ENCODE measurements around the gene ERO1A.

ERO1A gene

DNA sequence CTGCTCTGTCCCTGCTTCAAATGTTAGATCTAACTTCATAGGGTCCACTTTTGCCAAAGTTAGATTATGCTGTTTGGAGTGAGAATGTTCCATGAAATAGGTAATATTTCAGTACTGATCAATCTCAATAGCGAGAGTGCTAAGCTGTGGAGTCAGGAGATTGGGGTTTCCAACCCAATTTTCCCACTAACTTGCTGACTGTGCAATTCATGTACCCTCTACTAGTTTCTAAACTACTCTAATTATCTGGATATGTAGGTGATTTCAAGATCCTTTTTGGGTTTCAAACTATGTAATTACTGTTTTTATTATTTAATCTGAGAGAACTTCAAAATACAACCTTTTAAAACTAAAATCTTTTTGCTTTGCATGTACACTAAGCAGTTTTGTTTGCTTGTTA lies 96.8 kb downstream of the ERO1A start:
- no peaks in the 10 kb centered on the region for H4K20me1 ChIP-seq (ENCODE audit: control insufficient read depth, insufficient read depth, low read depth, low read length)
- H3K4me3 ChIP-seq (ENCODE audit: low read length): no peak overlapping the region
- H3K27me3 ChIP-seq (ENCODE audit: control insufficient read depth, low read length): no peaks in the 10 kb centered on the region
- no peak overlapping the region for H3K27ac ChIP-seq (ENCODE audit: low read depth, low read length)
- no peaks in the 10 kb centered on the region for H3K79me2 ChIP-seq (ENCODE audit: control insufficient read depth, low read length)
- no peaks in the 10 kb centered on the region for H3K36me3 ChIP-seq (ENCODE audit: control insufficient read depth, low read length)
- H3K9me2 ChIP-seq (replicated peaks; ENCODE audit: control insufficient read depth, low read length): no peaks in the 10 kb centered on the region
- H3F3A ChIP-seq (ENCODE audit: control insufficient read depth, insufficient read depth): no peaks in the 10 kb centered on the region
- no peak overlapping the region for H3K4me2 ChIP-seq (ENCODE audit: low read length)
- TF ChIP-seq, protein P1, sequence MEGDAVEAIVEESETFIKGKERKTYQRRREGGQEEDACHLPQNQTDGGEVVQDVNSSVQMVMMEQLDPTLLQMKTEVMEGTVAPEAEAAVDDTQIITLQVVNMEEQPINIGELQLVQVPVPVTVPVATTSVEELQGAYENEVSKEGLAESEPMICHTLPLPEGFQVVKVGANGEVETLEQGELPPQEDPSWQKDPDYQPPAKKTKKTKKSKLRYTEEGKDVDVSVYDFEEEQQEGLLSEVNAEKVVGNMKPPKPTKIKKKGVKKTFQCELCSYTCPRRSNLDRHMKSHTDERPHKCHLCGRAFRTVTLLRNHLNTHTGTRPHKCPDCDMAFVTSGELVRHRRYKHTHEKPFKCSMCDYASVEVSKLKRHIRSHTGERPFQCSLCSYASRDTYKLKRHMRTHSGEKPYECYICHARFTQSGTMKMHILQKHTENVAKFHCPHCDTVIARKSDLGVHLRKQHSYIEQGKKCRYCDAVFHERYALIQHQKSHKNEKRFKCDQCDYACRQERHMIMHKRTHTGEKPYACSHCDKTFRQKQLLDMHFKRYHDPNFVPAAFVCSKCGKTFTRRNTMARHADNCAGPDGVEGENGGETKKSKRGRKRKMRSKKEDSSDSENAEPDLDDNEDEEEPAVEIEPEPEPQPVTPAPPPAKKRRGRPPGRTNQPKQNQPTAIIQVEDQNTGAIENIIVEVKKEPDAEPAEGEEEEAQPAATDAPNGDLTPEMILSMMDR (IDR thresholded peaks at IDR 0.05; ENCODE audit: low read depth, low read length, poor library complexity, severe bottlenecking): no peak
- TF ChIP-seq EZH2phosphoT487 (IDR thresholded peaks at IDR 0.05; ENCODE audit: borderline replicate concordance, low read length): no peak
- no peaks in the 10 kb centered on the region for H3K9me3 ChIP-seq (ENCODE audit: control insufficient read depth, insufficient read depth, low read length)
- H3K4me1 ChIP-seq (ENCODE audit: control insufficient read depth, low read length): no peaks in the 10 kb centered on the region

DNA sequence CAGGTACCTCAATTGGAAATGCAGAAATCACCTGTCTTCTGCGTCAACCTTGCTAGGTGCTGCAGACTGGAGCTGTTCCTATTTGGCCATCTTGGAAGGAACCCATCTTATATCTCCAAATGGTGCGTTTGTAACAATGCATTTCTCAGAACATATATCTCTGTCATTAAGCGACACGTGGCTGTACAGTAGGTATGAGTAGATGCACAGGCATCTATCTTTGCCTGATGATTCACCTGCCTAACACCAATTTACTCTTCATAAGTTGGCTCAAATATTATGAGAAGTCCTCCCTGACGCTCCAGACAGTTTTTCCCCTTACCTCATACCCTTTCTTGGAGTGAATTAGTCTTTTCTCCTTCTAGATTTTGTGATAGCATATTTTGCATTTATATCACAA lies 98.5 kb downstream of the ERO1A start:
- H3K27me3 ChIP-seq (ENCODE audit: control insufficient read depth, low read length): no peaks in the 10 kb centered on the region
- no peak overlapping the region for H3K27ac ChIP-seq (ENCODE audit: low read depth, low read length)
- no peaks in the 10 kb centered on the region for H3K36me3 ChIP-seq (ENCODE audit: control insufficient read depth, low read length)
- H4K20me1 ChIP-seq (ENCODE audit: control insufficient read depth, insufficient read depth, low read depth, low read length): no peaks in the 10 kb centered on the region
- H3K4me2 ChIP-seq (ENCODE audit: low read length): no peak overlapping the region
- no peaks in the 10 kb centered on the region for H3K4me1 ChIP-seq (ENCODE audit: control insufficient read depth, low read length)
- no peaks in the 10 kb centered on the region for H3K79me2 ChIP-seq (ENCODE audit: control insufficient read depth, low read length)
- no peaks in the 10 kb centered on the region for H3F3A ChIP-seq (ENCODE audit: control insufficient read depth, insufficient read depth)
- H3K9me3 ChIP-seq (ENCODE audit: control insufficient read depth, insufficient read depth, low read length): no peaks in the 10 kb centered on the region
- H3K4me3 ChIP-seq (ENCODE audit: low read length): no peak overlapping the region
- H3K9me2 ChIP-seq (replicated peaks; ENCODE audit: control insufficient read depth, low read length): no peaks in the 10 kb centered on the region
- TF ChIP-seq EZH2phosphoT487 (IDR thresholded peaks at IDR 0.05; ENCODE audit: borderline replicate concordance, low read length): no peak
- TF ChIP-seq, protein P1 (IDR thresholded peaks at IDR 0.05; ENCODE audit: low read depth, low read length, poor library complexity, severe bottlenecking): no peak

DNA sequence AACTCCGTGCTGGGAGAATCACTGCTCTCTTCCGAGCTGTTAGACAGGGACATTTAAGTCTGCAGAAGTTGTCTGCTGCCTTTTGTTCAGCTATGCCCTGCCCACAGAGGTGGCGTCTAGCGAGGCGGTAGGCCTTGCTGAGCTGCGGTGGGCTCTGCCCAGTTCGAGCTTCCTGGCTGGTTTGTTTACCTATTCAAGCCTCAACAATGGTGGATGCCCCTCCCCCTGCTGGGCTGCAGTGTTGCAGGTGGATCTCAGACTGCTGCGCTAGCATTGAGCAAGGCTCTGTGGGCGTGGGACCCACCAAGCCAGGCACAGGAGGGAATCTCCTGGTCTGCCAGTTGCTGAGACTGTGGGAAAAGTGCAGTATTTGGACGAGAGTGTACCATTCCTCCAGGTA lies 99.0 kb downstream of the ERO1A start:
- no peaks in the 10 kb centered on the region for H4K20me1 ChIP-seq (ENCODE audit: control insufficient read depth, insufficient read depth, low read depth, low read length)
- no peaks in the 10 kb centered on the region for H3K79me2 ChIP-seq (ENCODE audit: control insufficient read depth, low read length)
- H3K9me2 ChIP-seq (replicated peaks; ENCODE audit: control insufficient read depth, low read length): no peaks in the 10 kb centered on the region
- no peaks in the 10 kb centered on the region for H3K27me3 ChIP-seq (ENCODE audit: control insufficient read depth, low read length)
- no peak overlapping the region for H3K4me3 ChIP-seq (ENCODE audit: low read length)
- H3K36me3 ChIP-seq (ENCODE audit: control insufficient read depth, low read length): no peaks in the 10 kb centered on the region
- TF ChIP-seq, protein P1 (IDR thresholded peaks at IDR 0.05; ENCODE audit: low read depth, low read length, poor library complexity, severe bottlenecking): no peak
- no peak for TF ChIP-seq EZH2phosphoT487 (IDR thresholded peaks at IDR 0.05; ENCODE audit: borderline replicate concordance, low read length)
- H3K27ac ChIP-seq (ENCODE audit: low read depth, low read length): no peak overlapping the region
- no peak overlapping the region for H3K4me2 ChIP-seq (ENCODE audit: low read length)
- no peaks in the 10 kb centered on the region for H3K4me1 ChIP-seq (ENCODE audit: control insufficient read depth, low read length)
- no peaks in the 10 kb centered on the region for H3K9me3 ChIP-seq (ENCODE audit: control insufficient read depth, insufficient read depth, low read length)
- no peaks in the 10 kb centered on the region for H3F3A ChIP-seq (ENCODE audit: control insufficient read depth, insufficient read depth)

DNA sequence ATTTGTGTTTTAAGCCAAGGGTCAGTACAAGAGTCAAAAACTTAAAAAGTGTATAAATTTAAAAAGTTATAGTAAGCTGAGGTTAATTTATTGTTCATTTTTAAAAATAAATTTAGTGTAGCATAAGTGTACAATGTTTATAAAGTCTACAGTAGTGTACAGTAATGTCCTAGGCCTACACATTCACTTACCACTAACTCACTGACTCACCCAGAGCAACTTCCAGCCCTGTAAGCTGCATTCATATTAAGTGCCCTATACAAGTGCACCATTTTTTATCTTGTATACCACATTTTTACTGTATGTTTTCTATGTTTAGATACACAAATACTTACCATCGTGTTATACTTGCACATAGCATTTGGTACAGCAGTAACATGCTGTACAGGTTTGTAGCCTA lies 105.0 kb downstream of the ERO1A start:
- TF ChIP-seq, protein P1 (IDR thresholded peaks at IDR 0.05; ENCODE audit: low read depth, low read length, poor library complexity, severe bottlenecking): no peak
- TF ChIP-seq EZH2phosphoT487 (IDR thresholded peaks at IDR 0.05; ENCODE audit: borderline replicate concordance, low read length): no peak
- Histone ChIP-seq H3K4me2 (ENCODE audit: low read length) (no peak overlapping the region), H3K27me3 (ENCODE audit: control insufficient read depth, low read length) (no peaks in the 10 kb centered on the region), H3K79me2 (ENCODE audit: control insufficient read depth, low read length) (no peaks in the 10 kb centered on the region), H3K4me1 (ENCODE audit: control insufficient read depth, low read length) (no peaks in the 10 kb centered on the region), H3K9me3 (ENCODE audit: control insufficient read depth, insufficient read depth, low read length) (no peaks in the 10 kb centered on the region), H3K36me3 (ENCODE audit: control insufficient read depth, low read length) (no peaks in the 10 kb centered on the region), H4K20me1 (ENCODE audit: control insufficient read depth, insufficient read depth, low read depth, low read length) (no peaks in the 10 kb centered on the region), H3K4me3 (ENCODE audit: low read length) (no peak overlapping the region), H3K9me2 (replicated peaks; ENCODE audit: control insufficient read depth, low read length) (no peaks in the 10 kb centered on the region), H3K27ac (ENCODE audit: low read depth, low read length) (no peak overlapping the region), H3F3A (ENCODE audit: control insufficient read depth, insufficient read depth) (no peaks in the 10 kb centered on the region)

Data from DOHH2 (cell line).